Common myeloid progenitor, CD34-positive (primary cell): ENCODE results near the gene TTC12.

Source experiments
- CTCF ChIA-PET: fragments of 350-600 bp; sonication (Branson Sonifier 250); formaldehyde crosslinking; loops from one replicate; lab custom pipeline; 2021; ENCODE audit warnings: antibody characterized with exemption; lab: Charles Lee
- POLR2A ChIA-PET: fragments of 350-600 bp; sonication (Branson Sonifier 250); formaldehyde crosslinking; loops from one replicate; lab custom pipeline; 2021; ENCODE audit warnings: antibody characterized with exemption; lab: Charles Lee
- DNase-seq, 3 donors: peaks; one replicate each; pipeline versions ENCODE4 v3.0.0 to v3.0.0-alpha.2; 2013
- H3K27ac ChIP-seq, 2 experiments: 1 replicate in 1 of 2; 2 replicates in 1 of 2; pipeline ENCODE4 v1.7.0; 2013; ENCODE audit warnings: inconsistent platforms in 2 of 2, low read length in 2 of 2, mild to moderate bottlenecking in 2 of 2, low read depth in 1 of 2, moderate library complexity in 1 of 2; ENCODE audit not compliant: severe bottlenecking in 2 of 2, insufficient read depth in 1 of 2, poor library complexity in 1 of 2
- H3K27me3 ChIP-seq, 5 experiments: replicated peaks in 2 of 5; 1 replicate in 3 of 5; 2 replicates in 2 of 5; pipeline versions ENCODE4 v1.6.1 to v1.7.0; 2013; ENCODE audit warnings: low read length in 4 of 5, mild to moderate bottlenecking in 2 of 5, moderate library complexity in 2 of 5, inconsistent platforms in 1 of 5; ENCODE audit not compliant: insufficient read depth in 5 of 5, control insufficient read depth in 4 of 5
- H3K36me3 ChIP-seq, 4 experiments: 1 replicate in 2 of 4; 2 replicates in 2 of 4; pipeline versions ENCODE4 v1.6.1 to v1.7.0; 2013; ENCODE audit warnings: low read length in 3 of 4, control low read depth in 1 of 4, mild to moderate bottlenecking in 1 of 4; ENCODE audit not compliant: control insufficient read depth in 4 of 4, insufficient read depth in 4 of 4
- H3K4me1 ChIP-seq, 4 experiments: 1 replicate in 3 of 4; 2 replicates in 1 of 4; pipeline versions ENCODE4 v1.6.1 to v1.7.1; 2013; ENCODE audit warnings: low read length in 3 of 4, mild to moderate bottlenecking in 3 of 4, control low read depth in 1 of 4, inconsistent platforms in 1 of 4, moderate library complexity in 1 of 4; ENCODE audit not compliant: control insufficient read depth in 4 of 4, insufficient read depth in 4 of 4; ENCODE audit errors: control extremely low read depth in 1 of 4
- H3K4me3 ChIP-seq, 7 experiments: 1 replicate in 4 of 7; 2 replicates in 3 of 7; pipeline versions ENCODE4 v1.5.1 to v1.7.0; 2013; ENCODE audit warnings: mild to moderate bottlenecking in 7 of 7, low read length in 6 of 7, moderate library complexity in 6 of 7, inconsistent platforms in 2 of 7, low read depth in 2 of 7, control low read depth in 1 of 7; ENCODE audit not compliant: insufficient read depth in 4 of 7, control insufficient read depth in 1 of 7; ENCODE audit errors: extremely low read depth in 1 of 7
- H3K9me3 ChIP-seq, 5 experiments: 1 replicate in 4 of 5; 2 replicates in 1 of 5; pipeline versions ENCODE4 v1.6.1 to v1.7.1; 2013; ENCODE audit warnings: low read length in 4 of 5, mild to moderate bottlenecking in 2 of 5, inconsistent platforms in 1 of 5, low read depth in 1 of 5, moderate library complexity in 1 of 5; ENCODE audit not compliant: control insufficient read depth in 4 of 5, insufficient read depth in 2 of 5; ENCODE audit errors: control extremely low read depth in 1 of 5
- WGBS: methylation state at CpG from one replicate; pipeline ENCODE4 v1.1.5; 2013; ENCODE audit not compliant: insufficient coverage; 5-methylcytosine and 5-hydroxymethylcytosine counted together

TTC12 gene

DNA sequence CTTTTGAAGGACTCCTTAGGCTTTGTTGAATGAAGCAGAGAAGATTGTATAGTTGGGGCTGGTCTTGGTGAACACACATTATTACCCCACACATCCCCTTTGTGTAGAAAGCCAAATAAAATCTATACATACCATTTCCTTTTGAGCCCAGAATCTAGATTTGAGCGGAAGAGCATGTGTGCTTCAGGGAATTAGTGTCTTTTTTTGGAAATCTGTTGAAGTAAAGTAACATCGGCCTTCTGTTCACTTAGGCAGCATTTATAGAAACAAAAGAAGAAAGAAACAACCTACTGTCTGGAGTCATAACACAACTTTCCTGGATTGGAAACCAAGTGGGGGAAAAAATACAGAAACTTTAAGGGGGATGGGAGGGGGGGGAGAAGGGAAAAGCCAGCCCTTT, 37.9 kb upstream of the TTC12 start:
- CTCF ChIA-PET = no interaction called here
- Histone ChIP-seq H3K4me3 (no peak overlapping the region), H3K36me3 (no peaks in the 10 kb centered on the region), H3K27me3 (peaks cover 0 to 4% (median 0%) of the 10 kb centered on the region in 5 experiments), H3K4me1 (no peaks in the 10 kb centered on the region), H3K27ac (no peak overlapping the region), H3K9me3 (no peaks in the 10 kb centered on the region)
- POLR2A ChIA-PET = no interaction called here
- no peak for DNase-seq
- WGBS = no CpG with 5 or more reads among the region's 2 CpGs

DNA sequence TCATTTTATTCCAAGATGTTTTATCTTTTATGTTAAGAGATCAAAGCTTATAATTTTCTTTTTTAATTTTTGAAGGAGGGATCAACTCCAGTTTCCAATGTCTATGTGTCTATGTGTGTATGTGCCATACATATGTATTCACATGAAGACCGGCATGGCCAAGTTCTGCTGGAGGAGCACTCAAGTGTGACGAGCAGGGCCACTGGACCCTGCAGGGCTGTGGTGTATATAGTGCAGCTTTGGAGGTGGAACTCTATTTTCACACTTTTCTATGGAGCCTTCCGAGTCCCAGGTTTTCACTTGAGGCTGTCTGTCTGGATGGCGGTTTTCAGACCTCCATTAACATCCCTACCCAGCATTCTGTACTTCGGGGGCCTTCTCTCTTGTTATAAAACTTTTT, 36.5 kb upstream of the TTC12 start:
- no peak for DNase-seq
- ChIA-PET POLR2A (no interaction called here), CTCF (interaction anchor here (1.0 kb wide), 1 partner anchor 17 kb away, joined by 3 read pairs; no protein-coding TSS in a partner anchor)

DNA sequence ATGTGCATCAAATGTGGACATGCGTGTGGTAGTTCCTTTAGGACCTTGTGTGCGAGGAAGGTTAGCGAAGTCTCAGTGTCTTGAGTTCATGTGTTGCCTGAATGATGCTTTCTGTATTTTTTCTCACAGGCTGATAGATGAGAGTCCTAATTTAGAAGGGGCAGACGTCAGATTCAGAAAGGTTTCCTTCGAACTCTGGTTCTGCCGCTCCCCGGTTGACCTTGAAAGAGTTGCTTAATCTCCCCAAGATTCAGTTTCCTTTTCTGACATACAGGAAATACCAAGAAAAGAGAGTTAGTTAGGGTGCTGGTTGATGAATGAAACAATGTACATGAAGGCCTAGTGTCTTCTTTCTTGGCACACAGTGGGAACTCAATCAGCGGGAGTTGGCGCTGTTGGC, 35.9 kb upstream of the TTC12 start:
- H3K4me3 ChIP-seq = no peak overlapping the region

More for the DNA sequence above, 36.5 kb upstream of the TTC12 start:
- no peak overlapping the region for H3K27ac ChIP-seq
- H3K27me3 ChIP-seq = peaks cover 0 to 2% (median 0%) of the 10 kb centered on the region in 5 experiments
- no peaks in the 10 kb centered on the region for H3K9me3 ChIP-seq
- no peaks in the 10 kb centered on the region for H3K36me3 ChIP-seq
- no peaks in the 10 kb centered on the region for H3K4me1 ChIP-seq
- H3K4me3 ChIP-seq = no peak overlapping the region
- 94% methylated on average over 3 of the region's 5 CpGs for WGBS

DNA sequence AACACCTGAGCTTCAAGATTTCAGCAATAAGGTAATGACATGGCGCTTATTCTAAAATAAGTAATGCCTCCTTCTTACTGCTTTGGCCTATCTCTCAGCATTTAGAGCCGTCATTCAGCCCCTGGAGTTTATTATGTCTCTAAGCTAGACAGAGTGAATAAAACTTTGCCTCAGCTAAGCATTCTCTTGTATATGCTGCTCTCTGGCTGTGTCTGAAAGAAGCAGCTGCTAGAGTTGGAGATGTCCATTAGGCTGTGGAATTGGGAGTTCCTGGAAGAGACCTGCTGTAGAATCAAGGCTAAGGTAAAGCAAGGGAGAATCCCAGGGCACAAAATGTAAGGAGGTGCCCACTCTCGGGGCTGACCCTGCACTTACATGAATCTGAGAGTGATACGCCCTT, 35.5 kb upstream of the TTC12 start:
- POLR2A ChIA-PET = no interaction called here
- no peaks in the 10 kb centered on the region for H3K4me1 ChIP-seq
- no peak overlapping the region for H3K27ac ChIP-seq

More for the DNA sequence above, 35.9 kb upstream of the TTC12 start:
- no peak for DNase-seq
- H3K9me3 ChIP-seq = no peaks in the 10 kb centered on the region
- H3K27ac ChIP-seq = no peak overlapping the region
- POLR2A ChIA-PET = no interaction called here
- WGBS = 92% methylated on average over 9 of the region's 9 CpGs
- CTCF ChIA-PET = interaction anchor here (1.0 kb wide), 1 partner anchor 18 kb away, joined by 3 read pairs; no protein-coding TSS in a partner anchor
- H3K27me3 ChIP-seq = peaks cover 0 to 2% (median 0%) of the 10 kb centered on the region in 5 experiments
- no peaks in the 10 kb centered on the region for H3K4me1 ChIP-seq
- H3K36me3 ChIP-seq = no peaks in the 10 kb centered on the region

DNA sequence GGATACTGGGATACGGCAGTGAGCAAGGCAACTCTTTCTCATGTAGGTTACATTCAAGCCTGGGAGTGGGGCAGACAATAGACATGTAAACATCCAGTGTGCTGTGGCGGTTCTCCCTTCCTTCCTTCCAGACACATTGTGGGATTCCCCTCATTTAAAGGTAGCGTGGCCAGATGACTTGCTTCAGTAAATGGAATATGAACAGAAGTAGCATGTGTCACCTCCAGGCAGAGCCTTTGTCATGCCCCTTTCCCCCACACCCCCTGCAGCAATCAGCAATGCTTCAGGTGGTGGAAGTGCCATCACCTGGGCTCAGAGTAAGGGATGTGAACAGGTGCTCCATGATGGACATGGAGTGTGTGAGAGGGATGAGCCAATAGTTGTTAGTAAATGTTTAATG, 34.8 kb upstream of the TTC12 start:
- H3K4me3 ChIP-seq = no peak overlapping the region
- H3K27ac ChIP-seq = no peak overlapping the region
- no peaks in the 10 kb centered on the region for H3K9me3 ChIP-seq
- peaks cover 0 to 6% (median 0%) of the 10 kb centered on the region in 5 experiments for H3K27me3 ChIP-seq
- H3K36me3 ChIP-seq = no peaks in the 10 kb centered on the region
- 100% methylated on average over 1 of the region's 3 CpGs for WGBS
- no peak for DNase-seq
- CTCF ChIA-PET = no interaction called here
- no peaks in the 10 kb centered on the region for H3K4me1 ChIP-seq
- POLR2A ChIA-PET = no interaction called here

More for the DNA sequence above, 35.5 kb upstream of the TTC12 start:
- CTCF ChIA-PET = interaction anchor here (1.0 kb wide), 1 partner anchor 18 kb away, joined by 3 read pairs; no protein-coding TSS in a partner anchor
- no peaks in the 10 kb centered on the region for H3K9me3 ChIP-seq
- DNase-seq = no peak
- WGBS = 100% methylated on average over 4 of the region's 4 CpGs
- H3K4me3 ChIP-seq = no peak overlapping the region
- no peaks in the 10 kb centered on the region for H3K36me3 ChIP-seq
- H3K27me3 ChIP-seq = peaks cover 0 to 3% (median 0%) of the 10 kb centered on the region in 5 experiments

DNA sequence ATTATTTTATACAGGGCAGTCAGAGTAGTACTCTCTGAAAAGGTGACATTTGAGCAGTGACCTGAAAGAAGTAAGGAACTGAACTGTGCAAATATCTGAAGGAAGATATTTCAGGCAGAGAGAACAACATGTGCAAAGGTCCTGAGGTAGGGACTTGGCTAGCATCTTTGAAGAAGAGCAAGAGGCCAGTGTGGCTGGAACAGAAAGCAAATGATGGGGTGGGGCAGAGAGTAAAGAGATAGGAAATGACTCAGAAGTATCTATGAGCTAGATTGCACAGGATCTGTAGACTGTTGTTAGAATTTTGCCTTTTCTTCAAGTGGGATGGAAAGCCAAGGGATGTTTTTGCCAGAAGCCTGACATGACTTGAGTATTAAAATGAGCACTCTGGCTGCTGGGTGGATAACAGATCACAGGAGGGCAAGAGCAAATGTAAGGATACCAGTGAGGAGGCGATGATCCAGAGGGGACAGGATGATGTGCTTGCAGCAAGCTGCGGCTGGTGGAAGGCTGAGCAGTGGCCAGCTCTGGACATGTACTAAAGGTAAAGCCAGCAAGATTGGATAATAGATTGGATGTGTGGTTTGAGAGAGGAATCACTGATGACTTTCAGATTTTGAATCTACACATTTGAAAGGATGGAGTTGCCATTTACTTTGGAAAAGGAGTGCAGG, 33.2 kb upstream of the TTC12 start:
- no peak overlapping the region for H3K27ac ChIP-seq
- H3K4me1 ChIP-seq = no peaks in the 10 kb centered on the region
- POLR2A ChIA-PET = no interaction called here
- H3K4me3 ChIP-seq = no peak overlapping the region
- CTCF ChIA-PET = no interaction called here
- H3K9me3 ChIP-seq = no peaks in the 10 kb centered on the region
- no peak for DNase-seq
- 96% methylated on average over 2 of the region's 2 CpGs for WGBS
- H3K36me3 ChIP-seq = no peaks in the 10 kb centered on the region
- peaks cover 0 to 6% (median 0%) of the 10 kb centered on the region in 5 experiments for H3K27me3 ChIP-seq

DNA sequence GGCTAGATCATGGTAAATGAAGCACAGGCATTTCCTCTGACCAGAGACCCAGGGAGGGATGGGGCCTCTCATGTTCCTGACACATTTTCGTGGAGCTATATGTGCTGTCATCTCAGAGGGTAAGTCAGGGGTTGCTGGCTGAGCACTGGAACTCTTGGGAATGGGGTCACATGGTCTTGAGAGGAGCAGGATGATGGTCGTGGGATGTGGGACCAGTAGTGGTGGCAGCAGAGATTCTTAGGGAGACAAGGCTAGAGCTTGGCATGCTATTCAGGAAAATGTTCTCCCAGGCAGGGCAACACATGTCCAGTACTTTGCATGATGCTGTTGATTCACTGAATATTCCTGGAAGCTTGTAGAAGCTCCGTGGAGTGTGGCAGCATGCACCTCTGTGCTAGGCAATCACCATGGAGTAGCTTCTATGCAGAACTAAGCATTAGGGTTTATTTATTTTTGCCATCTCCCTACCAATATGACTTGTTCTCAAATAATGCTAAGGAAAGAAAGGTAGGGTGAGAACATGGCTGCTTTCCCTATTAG, 31.4 kb upstream of the TTC12 start:
- ChIA-PET CTCF (interaction anchor here (0.7 kb wide), 1 partner anchor 12 kb away, joined by 3 read pairs; no protein-coding TSS in a partner anchor), POLR2A (no interaction called here)
- Histone ChIP-seq H3K9me3 (no peaks in the 10 kb centered on the region), H3K27me3 (peaks cover 0 to 7% (median 0%) of the 10 kb centered on the region in 5 experiments), H3K4me1 (no peaks in the 10 kb centered on the region), H3K36me3 (no peaks in the 10 kb centered on the region), H3K27ac (no peak overlapping the region), H3K4me3 (no peak overlapping the region)
- DNase-seq = no peak
- WGBS = 89% methylated on average over 2 of the region's 3 CpGs
